Activated T-cell treated with anti-CD3 and anti-CD28 coated beads for 24 hours (primary cell): ENCODE measurements around the gene RPF1.
"Not testable (repeated sequence)": the region's sequence is repeated elsewhere in the genome, so short reads cannot be mapped to it uniquely, and the experiment has no call there.

Source experiments
- DNase-seq: peaks from one replicate; pipeline ENCODE4 v3.0.0-alpha.2; 2020; ENCODE audit warnings: low read depth

The RPF1 gene

GRCh38 chr1:84493747-84494146 is 14.7 kb downstream of the RPF1 start:
- DNase-seq: no peak

GRCh38 chr1:84496498-84496897 is 17.4 kb downstream of the RPF1 start:
- DNase-seq: no peak

DNA sequence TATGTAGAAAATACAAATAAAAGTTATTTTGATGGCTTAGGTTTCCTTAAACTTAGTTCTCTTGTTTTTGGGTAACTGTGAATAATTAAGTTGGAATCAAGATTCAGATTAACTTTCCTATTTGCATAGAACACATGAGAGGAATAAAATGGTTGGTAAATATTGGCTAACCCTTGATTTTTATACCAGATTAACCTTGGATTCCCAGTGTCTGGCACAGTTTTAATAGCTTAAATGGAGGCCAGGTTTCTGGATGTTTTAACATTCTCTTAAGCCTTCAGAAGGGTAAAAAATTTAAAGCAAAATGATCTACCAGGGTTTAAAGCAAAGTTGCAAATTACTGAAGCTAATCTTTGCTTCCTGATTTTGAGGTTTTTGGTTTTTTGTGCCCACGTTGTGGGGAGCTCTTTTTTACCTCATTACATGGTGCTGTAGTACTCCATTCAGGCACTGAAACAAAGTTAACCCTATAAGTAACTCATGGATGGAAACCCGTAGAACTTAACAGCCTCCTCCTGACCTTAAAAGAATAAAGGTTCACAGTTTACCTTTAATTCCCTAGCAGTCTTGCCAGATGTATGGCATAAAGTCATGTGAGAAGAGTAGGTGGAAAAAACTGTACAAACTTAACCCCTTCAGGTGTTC is 18.7 kb downstream of the RPF1 start:
- no peak for DNase-seq

GRCh38 chr1:84502927-84503326 is 23.9 kb downstream of the RPF1 start:
- no peak for DNase-seq

DNA sequence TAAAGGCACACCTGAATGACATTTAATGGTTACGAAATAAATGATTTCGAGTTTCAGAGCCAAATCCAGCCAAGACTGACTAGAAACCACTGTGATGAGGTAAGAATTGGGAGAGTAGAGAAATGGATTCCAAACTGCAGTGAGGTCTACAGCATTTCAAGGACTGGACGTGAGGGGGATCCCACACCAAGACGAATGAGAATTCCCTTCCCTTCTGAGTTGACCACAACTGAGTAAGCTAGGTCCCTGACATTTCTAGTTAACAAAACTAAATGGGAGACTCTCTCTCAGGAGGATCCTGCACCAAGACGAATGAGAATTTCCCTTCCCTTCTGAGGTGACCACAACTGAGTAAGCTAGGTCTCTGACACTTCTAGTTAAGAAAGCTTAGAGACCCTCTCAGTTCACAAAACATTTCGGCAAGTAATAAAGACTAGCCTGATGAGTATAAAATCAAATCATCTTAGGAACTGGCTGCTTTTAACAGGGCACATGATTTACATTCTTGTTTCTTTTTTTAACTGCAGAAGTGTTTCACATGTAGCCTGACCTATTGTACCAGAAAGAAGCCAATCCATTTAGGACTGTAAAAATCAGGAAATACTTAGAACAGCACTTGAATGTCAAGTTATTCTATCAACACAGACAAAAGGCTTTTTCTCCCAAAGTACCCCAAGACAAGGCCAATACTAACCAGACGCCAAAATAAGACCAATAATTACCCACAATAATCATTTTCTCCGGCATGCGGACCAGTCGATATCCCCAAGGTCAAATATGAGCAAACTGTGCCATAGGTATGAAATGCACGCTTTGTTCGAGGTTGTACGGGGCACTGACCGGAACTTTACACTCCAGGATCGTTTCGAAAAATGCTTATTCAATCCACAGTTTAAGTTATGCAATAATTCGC is 25.8 kb downstream of the RPF1 start:
- no peak for DNase-seq

GRCh38 chr1:84505493-84506001 is 26.5 kb downstream of the RPF1 start:
- DNase-seq: no peak

DNA sequence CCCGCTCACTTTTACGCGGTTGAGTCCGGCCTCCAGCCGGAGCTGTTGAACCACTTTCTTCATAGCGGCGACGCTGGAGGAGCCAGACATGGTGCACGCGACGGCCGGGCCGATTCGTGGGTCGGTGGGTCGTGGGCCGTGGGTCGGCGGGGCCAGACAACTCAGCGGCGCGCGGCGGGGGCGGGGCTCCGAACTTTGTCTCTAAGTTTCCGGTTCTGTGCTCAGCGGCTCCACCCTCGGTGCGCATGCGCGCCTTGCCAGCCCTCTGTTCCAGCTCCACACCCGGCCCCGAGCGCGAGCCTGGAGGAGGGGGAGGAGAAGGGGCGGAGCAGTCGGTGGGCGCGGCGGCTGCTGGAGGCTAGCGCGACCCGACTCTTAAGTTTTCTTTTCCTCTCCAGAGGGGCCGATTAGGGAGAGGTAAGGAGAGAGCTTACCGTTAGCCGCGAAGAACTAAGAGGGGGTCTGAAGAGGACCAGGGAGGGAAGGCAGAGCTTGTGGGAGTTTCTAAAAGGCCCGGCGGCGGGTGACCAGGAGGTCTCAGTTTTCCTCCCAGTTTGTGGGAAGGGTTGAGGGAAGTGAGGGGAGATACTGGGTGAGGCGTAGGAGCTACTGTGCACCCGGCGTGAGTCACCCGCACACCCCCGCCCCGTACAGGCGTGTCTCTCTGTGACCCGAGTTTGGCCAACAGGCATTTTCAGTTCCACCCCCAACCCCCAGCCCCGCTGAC is 27.1 kb downstream of the RPF1 start, which contains the start of the genes GNG5 and SPATA1:
Gene GNG5, minus strand, starts transcription at position 580 of the 727 bp plus-strand sequence. Its CDS starts 490 bp downstream, at position 90.
Gene SPATA1, plus strand, starts transcription at position 385 of the 727 bp plus-strand sequence. CDS start 9,974 bp downstream, outside the sequence.
- DNase-seq: peak; percentile 96

- DNase-seq: peak; percentile 64
Measured at GRCh38 chr1:84506729-84507453, 27.8 kb downstream of the RPF1 start.

DNA sequence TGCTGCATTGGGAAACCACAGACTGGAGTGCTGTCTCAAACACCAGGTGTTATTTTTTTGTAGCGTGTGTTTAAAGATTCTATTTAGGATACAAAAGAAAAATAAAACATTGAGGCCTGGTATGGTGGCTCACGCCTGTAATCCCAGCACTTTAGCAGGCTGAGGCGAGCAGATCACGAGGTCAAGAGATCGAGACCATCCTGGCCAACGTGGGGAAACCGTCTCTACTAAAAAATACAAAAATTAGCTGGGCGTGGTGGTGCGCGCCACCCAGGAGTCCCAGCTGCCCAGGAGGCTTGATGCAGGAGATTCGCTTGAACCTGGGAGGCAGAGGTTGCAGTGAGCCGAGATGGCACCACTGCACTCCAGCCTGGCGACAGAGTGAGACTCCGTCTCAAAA is 28.8 kb downstream of the RPF1 start:
- DNase-seq: not testable (repeated sequence)

DNA sequence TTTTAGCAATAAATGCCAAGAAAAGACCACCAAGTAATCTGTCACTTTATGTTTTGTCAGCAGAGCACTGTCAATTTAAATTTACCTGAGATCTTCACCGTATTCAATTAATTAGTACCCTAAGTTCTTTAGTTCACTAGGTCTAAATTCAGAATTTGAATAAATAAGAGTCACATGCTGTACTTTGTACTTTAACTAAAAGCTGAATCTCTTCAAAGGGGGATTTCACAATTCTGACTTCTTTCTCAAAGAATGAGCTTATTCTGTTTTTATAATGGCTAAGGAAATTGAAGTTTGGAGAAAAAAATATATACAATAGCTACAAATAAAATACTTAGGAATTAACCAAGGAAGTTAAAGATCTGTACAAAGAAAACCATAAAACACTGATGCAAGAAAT is 29.4 kb downstream of the RPF1 start:
- DNase-seq: no peak

- DNase-seq: no peak
Measured at GRCh38 chr1:84509029-84509428, 30.0 kb downstream of the RPF1 start.

DNA sequence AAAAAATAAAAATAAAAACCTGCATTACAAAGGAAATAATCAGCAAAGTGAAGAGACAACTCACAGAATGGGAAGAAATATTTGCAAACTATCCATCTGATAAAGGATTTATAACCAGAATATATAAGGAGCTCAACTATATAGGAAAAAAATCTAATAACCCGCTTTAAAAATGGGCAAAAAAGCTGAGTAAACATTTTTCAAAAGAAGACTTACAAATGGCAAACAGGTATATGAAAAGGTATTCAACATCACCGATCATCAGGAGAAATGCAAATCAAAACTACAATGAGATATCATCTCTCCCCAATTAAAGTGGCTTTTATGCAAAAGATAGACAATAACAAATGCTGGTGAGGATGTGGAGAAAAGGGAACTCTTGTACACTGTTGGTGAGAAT is 31.1 kb downstream of the RPF1 start:
- DNase-seq: no peak

- no peak for DNase-seq
Measured at GRCh38 chr1:84510668-84511067, 31.6 kb downstream of the RPF1 start.

- DNase-seq: no peak
Measured at GRCh38 chr1:84524590-84524989, 45.5 kb downstream of the RPF1 start.

GRCh38 chr1:84525779-84526178 is 46.7 kb downstream of the RPF1 start:
- DNase-seq: no peak

GRCh38 chr1:84538599-84538998 is 59.5 kb downstream of the RPF1 start:
- no peak for DNase-seq

DNA sequence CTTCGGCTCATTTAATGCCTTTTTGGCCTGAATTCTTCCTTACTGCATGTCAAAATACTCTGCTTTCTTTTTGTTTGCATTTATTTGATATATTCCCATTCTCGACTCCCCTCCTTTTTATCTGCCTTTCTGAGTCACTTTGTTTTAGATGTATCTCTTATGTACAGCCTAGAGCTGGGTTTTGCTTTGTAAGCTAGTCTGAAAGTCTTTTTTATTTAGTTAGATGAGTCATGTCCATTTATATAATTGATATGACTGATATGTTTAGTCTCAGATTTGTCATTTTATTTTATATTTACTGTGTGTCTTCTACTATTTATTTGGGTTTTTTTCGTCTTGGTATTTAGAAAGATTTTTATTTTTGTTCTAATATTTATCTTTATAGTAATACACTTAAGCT is 60.9 kb downstream of the RPF1 start:
- no peak for DNase-seq

GRCh38 chr1:84540759-84541158 is 61.7 kb downstream of the RPF1 start:
- no peak for DNase-seq

- DNase-seq: no peak
Measured at GRCh38 chr1:84541679-84542078, 62.6 kb downstream of the RPF1 start.
